Subcutaneous abdominal adipose tissue (tissue), 5 donors: ENCODE results near the gene SEPTIN11.

Source experiments
- H3K27ac ChIP-seq: one replicate; pipeline ENCODE4 v1.7.0; 2013; ENCODE audit warnings: low read depth, mild to moderate bottlenecking, inconsistent platforms, low read length, moderate library complexity
- H3K27me3 ChIP-seq, 5 donors: one replicate each; pipeline ENCODE4 v1.7.0; 2013; ENCODE audit warnings: low read length in 5 of 5, inconsistent platforms in 1 of 5; ENCODE audit not compliant: control insufficient read depth in 5 of 5, insufficient read depth in 4 of 5
- H3K36me3 ChIP-seq, 5 donors: one replicate each; pipeline ENCODE4 v1.7.0; 2013; ENCODE audit warnings: low read length in 5 of 5; ENCODE audit not compliant: control insufficient read depth in 5 of 5, insufficient read depth in 5 of 5
- H3K4me1 ChIP-seq, 5 donors: one replicate each; pipeline ENCODE4 v1.7.0; 2013; ENCODE audit warnings: low read length in 5 of 5, mild to moderate bottlenecking in 3 of 5, moderate library complexity in 1 of 5; ENCODE audit not compliant: control insufficient read depth in 5 of 5, insufficient read depth in 5 of 5
- H3K4me3 ChIP-seq, 5 donors: one replicate each; pipeline ENCODE4 v1.7.0; 2013; ENCODE audit warnings: low read length in 5 of 5, low read depth in 1 of 5
- H3K9ac ChIP-seq, 5 donors: one replicate each; pipeline ENCODE4 v1.7.0; 2013; ENCODE audit warnings: low read length in 5 of 5, mild to moderate bottlenecking in 4 of 5, moderate library complexity in 3 of 5
- H3K9me3 ChIP-seq, 5 donors: one replicate each; pipeline ENCODE4 v1.7.0; 2013; ENCODE audit warnings: low read length in 5 of 5; ENCODE audit not compliant: control insufficient read depth in 5 of 5
- donor health status: healthy.
- donor health status: healthy.
- donor health status: healthy.
- donor health status: healthy.
- donor health status: healthy.

SEPTIN11 gene

GRCh38 chr4:76997532-76997931 lies 48.0 kb downstream of the SEPTIN11 start:
- no peak overlapping the region for H3K27ac ChIP-seq
- peaks cover 0 to 17% (median 4%) of the 10 kb centered on the region in 5 donors for H3K4me1 ChIP-seq
- no peaks in the 10 kb centered on the region for H3K27me3 ChIP-seq
- H3K36me3 ChIP-seq = peaks cover 28 to 48% (median 43%) of the 10 kb centered on the region in 5 donors
- no peak overlapping the region for H3K9ac ChIP-seq
- H3K9me3 ChIP-seq = peaks cover 0 to 4% (median 3%) of the 10 kb centered on the region in 5 donors
- no peak overlapping the region for H3K4me3 ChIP-seq

DNA sequence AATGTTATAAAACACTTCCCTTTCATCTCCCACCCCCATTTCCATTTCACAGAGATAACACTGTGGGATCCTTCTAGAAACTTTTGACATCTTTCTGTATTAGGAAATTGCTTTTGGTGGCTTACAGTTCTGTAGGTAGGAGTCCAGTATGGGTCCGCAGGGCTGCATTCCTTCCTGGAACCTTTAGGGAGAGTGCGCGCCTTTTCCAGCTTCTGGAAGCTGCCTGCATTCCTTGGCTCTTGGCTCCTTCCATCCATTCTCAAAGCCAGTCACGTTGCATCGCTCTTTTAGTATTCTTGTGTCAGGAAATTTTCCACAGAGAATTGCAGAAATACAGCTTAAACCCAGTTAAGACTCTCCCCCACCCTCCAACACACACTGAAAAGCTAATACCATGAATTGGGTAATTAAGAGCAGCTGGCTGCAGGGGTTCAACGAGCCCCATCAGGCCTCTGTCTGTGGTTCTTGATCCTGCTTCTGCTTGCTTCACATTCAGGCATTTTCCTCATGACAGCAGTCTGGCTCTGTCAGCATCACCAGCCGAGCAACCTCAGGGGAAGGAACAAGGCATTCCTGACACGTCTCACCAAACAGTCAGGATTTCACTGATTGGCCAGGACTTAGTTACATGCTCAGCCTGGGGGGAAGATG lies 48.8 kb downstream of the SEPTIN11 start:
- H3K4me1 ChIP-seq = peaks cover 0 to 23% (median 6%) of the 10 kb centered on the region in 5 donors
- peak overlapping the region; percentile 4 for H3K27ac ChIP-seq
- peaks cover 29 to 54% (median 49%) of the 10 kb centered on the region in 5 donors for H3K36me3 ChIP-seq

More for the DNA sequence above, 48.8 kb downstream of the SEPTIN11 start:
- H3K9me3 ChIP-seq = peaks cover 0 to 4% (median 3%) of the 10 kb centered on the region in 5 donors
- no peak overlapping the region for H3K9ac ChIP-seq
- no peaks in the 10 kb centered on the region for H3K27me3 ChIP-seq
- no peak overlapping the region for H3K4me3 ChIP-seq
